Measurements from ENCODE around the gene SH3GL3.

SH3GL3 gene

DNA sequence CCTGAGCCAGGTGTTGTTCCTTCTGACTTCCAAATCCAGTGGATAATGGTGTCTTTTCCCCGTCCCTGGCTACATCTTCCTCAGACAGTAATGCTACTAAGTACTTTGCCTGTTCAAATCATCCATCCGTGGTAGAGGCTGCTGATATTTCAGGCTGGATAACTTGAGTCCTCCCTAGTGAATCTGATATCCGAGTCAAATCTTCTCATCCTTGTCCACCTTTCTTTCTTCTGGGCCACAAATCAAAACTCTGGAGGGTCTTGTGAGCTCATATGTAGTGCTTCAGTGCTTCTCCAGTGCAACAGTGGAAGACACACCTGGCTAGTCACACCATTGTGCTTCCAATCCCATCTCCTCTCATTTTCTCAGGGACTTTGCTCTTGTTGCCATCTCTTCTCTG, 11.2 kb downstream of the SH3GL3 start:
- H3K4me3 ChIP-seq (ENCODE audit: low read length): no peak overlapping the region
- no peaks in the 10 kb centered on the region for H3K9me3 ChIP-seq (ENCODE audit: control insufficient read depth, insufficient read depth, low read length)
- H3K27ac ChIP-seq (ENCODE audit: low read length): no peak overlapping the region
- H3K4me1 ChIP-seq (ENCODE audit: control insufficient read depth, insufficient read depth, low read length): no peaks in the 10 kb centered on the region
- H3K27me3 ChIP-seq (ENCODE audit: control insufficient read depth, insufficient read depth, low read length): no peaks in the 10 kb centered on the region
- no CpG with 5 or more reads among the region's 3 CpGs for WGBS (ENCODE audit: insufficient coverage, insufficient read length)
- H3K36me3 ChIP-seq (ENCODE audit: control insufficient read depth, insufficient read depth, low read length): no peaks in the 10 kb centered on the region
- no peak for DNase-seq (ENCODE audit: low read depth, low spot score)

DNA sequence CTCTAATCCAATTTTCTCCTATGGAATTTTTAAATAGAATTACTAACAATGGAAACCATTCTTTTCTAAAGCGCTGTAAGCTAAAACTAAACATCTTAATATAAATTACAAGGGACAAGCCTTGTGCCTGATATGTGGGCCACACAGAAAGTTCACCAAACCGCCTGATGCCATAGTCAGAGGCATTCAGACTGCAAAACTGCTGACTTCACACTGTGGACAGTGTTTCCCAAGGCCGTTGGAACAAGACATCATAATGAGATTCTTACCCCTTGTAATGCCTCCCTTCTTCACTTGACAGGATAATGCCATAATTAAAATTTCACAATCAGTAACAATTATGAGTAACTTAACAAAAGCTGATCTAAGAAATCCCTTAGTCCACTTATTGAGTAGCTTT, 14.9 kb downstream of the SH3GL3 start:
- no CpG with 5 or more reads among the region's 3 CpGs for WGBS (ENCODE audit: insufficient coverage, insufficient read length)
- H3K4me3 ChIP-seq (ENCODE audit: low read length): no peak overlapping the region
- no peaks in the 10 kb centered on the region for H3K27me3 ChIP-seq (ENCODE audit: control insufficient read depth, insufficient read depth, low read length)
- no peaks in the 10 kb centered on the region for H3K9me3 ChIP-seq (ENCODE audit: control insufficient read depth, insufficient read depth, low read length)
- H3K36me3 ChIP-seq (ENCODE audit: control insufficient read depth, insufficient read depth, low read length): no peaks in the 10 kb centered on the region
- DNase-seq (ENCODE audit: low read depth, low spot score): no peak
- H3K27ac ChIP-seq (ENCODE audit: low read length): no peak overlapping the region
- H3K4me1 ChIP-seq (ENCODE audit: control insufficient read depth, insufficient read depth, low read length): no peaks in the 10 kb centered on the region

DNA sequence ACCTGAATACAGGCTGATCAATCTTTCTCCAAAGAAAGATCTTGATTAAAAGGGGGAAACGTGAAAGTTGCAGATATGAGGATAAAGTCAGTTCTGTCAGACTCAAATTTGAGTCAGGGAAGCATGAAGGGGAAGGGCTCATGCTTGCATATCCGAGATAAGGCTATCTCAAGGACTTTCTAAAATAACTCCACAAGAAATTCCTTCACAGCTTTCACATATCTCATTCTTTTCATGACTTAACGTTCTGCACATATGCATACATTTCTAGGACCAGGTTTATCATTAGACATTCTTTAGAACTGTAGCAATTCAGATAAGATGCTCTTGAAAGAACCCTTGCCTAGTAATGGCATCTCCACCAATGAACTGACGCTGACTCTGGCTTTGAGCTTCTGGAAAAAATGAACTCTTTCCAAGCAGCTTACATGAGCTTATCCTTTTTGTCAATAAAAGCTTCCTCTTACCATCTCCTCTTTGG, 15.9 kb downstream of the SH3GL3 start:
- Histone ChIP-seq H3K9me3 (ENCODE audit: control insufficient read depth, insufficient read depth, low read length) (no peaks in the 10 kb centered on the region), H3K4me1 (ENCODE audit: control insufficient read depth, insufficient read depth, low read length) (no peaks in the 10 kb centered on the region), H3K4me3 (ENCODE audit: low read length) (no peak overlapping the region), H3K36me3 (ENCODE audit: control insufficient read depth, insufficient read depth, low read length) (no peaks in the 10 kb centered on the region), H3K27me3 (ENCODE audit: control insufficient read depth, insufficient read depth, low read length) (no peaks in the 10 kb centered on the region), H3K27ac (ENCODE audit: low read length) (no peak overlapping the region)
- no peak for DNase-seq (ENCODE audit: low read depth, low spot score)
- WGBS (ENCODE audit: insufficient coverage, insufficient read length): no CpG with 5 or more reads among the region's 4 CpGs

DNA sequence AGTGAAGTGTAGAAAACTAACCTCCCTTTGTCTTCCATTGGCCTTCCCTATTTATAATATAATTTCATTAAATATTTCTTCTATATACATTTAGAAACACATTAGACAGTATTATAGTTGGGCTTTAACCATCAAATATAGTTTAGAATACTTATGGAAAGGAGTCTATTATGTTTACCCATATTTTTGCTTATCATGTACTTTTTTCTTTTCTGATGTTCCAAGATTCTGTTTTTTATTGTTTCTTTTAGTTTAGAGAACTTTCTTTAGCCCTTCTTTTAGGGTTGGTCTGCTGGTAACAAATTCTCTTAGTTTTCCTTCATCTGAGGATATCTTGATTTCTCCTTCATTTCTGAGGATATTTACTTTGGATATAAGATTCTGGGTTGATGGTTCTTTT, 23.7 kb downstream of the SH3GL3 start:
- Histone ChIP-seq H3K9me3 (ENCODE audit: control insufficient read depth, insufficient read depth, low read length) (no peaks in the 10 kb centered on the region), H3K36me3 (ENCODE audit: control insufficient read depth, insufficient read depth, low read length) (no peaks in the 10 kb centered on the region), H3K4me1 (ENCODE audit: control insufficient read depth, insufficient read depth, low read length) (no peaks in the 10 kb centered on the region), H3K27me3 (ENCODE audit: control insufficient read depth, insufficient read depth, low read length) (no peaks in the 10 kb centered on the region), H3K27ac (ENCODE audit: low read length) (no peak overlapping the region), H3K4me3 (ENCODE audit: low read length) (no peak overlapping the region)
- no peak for DNase-seq (ENCODE audit: low read depth, low spot score)

DNA sequence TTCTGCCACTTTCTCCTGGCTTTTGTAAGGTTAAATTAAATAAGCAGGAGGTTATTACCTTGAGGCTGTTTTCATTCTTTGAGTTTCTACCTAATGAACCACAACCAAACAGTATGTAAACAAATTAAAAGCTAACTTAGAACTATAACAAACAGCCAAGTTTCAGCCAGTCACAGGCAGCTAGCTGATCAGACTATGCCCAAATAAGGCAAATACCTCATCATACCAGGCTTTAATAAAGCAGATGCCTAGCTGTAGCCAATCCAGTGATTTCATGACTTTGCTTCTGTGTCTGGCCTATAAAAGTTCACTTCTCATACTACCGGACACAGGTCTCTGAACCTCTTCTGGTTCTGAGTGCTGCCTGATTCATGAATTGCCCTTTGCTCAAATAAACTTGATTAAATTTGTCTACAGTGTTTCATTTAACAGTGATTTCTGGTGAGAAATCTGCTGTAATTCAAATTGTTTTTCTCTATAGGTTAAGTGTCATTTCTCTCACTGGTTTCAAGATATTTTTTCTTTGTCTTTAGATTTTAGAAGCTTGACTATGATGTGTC, 24.2 kb downstream of the SH3GL3 start:
- H3K4me3 ChIP-seq (ENCODE audit: low read length): no peak overlapping the region
- no peaks in the 10 kb centered on the region for H3K4me1 ChIP-seq (ENCODE audit: control insufficient read depth, insufficient read depth, low read length)
- no peak overlapping the region for H3K27ac ChIP-seq (ENCODE audit: low read length)
- DNase-seq (ENCODE audit: low read depth, low spot score): no peak
- no CpG with 5 or more reads among the region's 1 CpG for WGBS (ENCODE audit: insufficient coverage, insufficient read length)
- no peaks in the 10 kb centered on the region for H3K9me3 ChIP-seq (ENCODE audit: control insufficient read depth, insufficient read depth, low read length)
- no peaks in the 10 kb centered on the region for H3K36me3 ChIP-seq (ENCODE audit: control insufficient read depth, insufficient read depth, low read length)
- H3K27me3 ChIP-seq (ENCODE audit: control insufficient read depth, insufficient read depth, low read length): no peaks in the 10 kb centered on the region

DNA sequence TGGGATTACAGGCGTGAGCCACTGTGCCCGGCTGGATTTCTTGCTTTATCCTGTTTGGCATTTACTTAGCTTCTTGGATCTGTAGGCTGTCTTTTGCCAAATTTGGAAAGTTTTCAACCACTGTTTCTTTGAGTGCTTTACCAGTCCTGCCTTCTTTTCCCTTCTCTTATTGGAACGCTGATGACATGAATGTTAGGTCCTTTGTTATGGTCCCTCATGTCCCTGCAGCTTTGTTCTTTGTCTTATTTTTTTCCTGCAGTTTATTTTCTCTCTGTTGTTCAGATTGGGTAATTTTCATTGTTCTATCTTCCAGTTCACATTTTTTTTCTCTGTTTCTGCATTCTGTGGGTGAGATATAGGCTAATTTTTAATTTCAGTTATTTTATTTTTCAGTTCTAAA, 25.0 kb downstream of the SH3GL3 start:
- H3K4me1 ChIP-seq (ENCODE audit: control insufficient read depth, insufficient read depth, low read length): peaks cover 5% of the 10 kb centered on the region; the same call in 1 of the 2 replicates
- H3K36me3 ChIP-seq (ENCODE audit: control insufficient read depth, insufficient read depth, low read length): no peaks in the 10 kb centered on the region
- no peaks in the 10 kb centered on the region for H3K27me3 ChIP-seq (ENCODE audit: control insufficient read depth, insufficient read depth, low read length)
- no peak overlapping the region for H3K4me3 ChIP-seq (ENCODE audit: low read length)
- no CpG with 5 or more reads among the region's 3 CpGs for WGBS (ENCODE audit: insufficient coverage, insufficient read length)
- H3K9me3 ChIP-seq (ENCODE audit: control insufficient read depth, insufficient read depth, low read length): no peaks in the 10 kb centered on the region
- H3K27ac ChIP-seq (ENCODE audit: low read length): no peak overlapping the region
- no peak for DNase-seq (ENCODE audit: low read depth, low spot score)

DNA sequence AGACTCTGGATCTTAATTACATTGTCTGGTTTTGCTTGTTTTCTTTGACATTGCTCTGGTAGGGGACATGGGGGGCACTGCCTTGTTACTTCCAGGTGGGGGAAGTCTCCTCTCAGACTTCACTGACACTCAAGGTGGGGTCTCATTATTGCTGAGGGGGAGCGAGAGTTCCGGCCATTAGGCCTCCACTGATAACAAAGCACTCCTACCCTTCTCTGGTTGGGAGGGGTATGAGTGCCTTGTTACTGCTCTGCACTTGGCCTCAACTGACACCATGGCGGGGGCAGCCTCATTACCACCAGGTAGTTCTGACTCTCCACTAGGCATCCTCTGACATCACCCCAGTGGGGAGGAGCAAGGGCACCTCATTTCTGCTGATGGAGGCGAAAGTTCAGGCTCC, 25.7 kb downstream of the SH3GL3 start:
- Histone ChIP-seq H3K36me3 (ENCODE audit: control insufficient read depth, insufficient read depth, low read length) (no peaks in the 10 kb centered on the region), H3K27me3 (ENCODE audit: control insufficient read depth, insufficient read depth, low read length) (no peaks in the 10 kb centered on the region), H3K4me3 (ENCODE audit: low read length) (no peak overlapping the region), H3K4me1 (ENCODE audit: control insufficient read depth, insufficient read depth, low read length) (peaks cover 5% of the 10 kb centered on the region; the same call in 1 of the 2 replicates), H3K9me3 (ENCODE audit: control insufficient read depth, insufficient read depth, low read length) (no peaks in the 10 kb centered on the region), H3K27ac (ENCODE audit: low read length) (no peak overlapping the region)
- DNase-seq (ENCODE audit: low read depth, low spot score): no peak
- WGBS (ENCODE audit: insufficient coverage, insufficient read length): no CpG with 5 or more reads among the region's 4 CpGs

DNA sequence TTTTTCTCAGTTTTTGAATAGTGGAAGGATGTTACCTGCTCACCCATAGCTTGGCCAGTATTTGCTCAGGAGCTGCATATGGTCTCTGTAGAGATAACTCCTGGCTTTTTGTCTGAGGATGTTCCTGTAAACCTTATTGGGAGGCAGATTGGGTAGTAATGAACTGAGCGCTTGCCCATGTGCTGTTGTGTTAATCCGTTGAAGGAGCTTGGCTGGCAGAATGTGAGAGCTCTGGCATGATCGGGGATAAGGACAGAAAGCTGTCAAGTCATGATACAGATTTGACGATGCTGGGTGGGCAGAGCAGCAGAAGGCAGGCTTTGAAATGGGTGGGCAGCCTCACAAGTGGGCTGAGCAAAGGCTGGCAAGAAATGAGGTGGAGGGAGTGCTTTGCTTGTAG, 27.4 kb downstream of the SH3GL3 start:
- H3K36me3 ChIP-seq (ENCODE audit: control insufficient read depth, insufficient read depth, low read length): no peaks in the 10 kb centered on the region
- H3K9me3 ChIP-seq (ENCODE audit: control insufficient read depth, insufficient read depth, low read length): no peaks in the 10 kb centered on the region
- DNase-seq (ENCODE audit: low read depth, low spot score): no peak
- no CpG with 5 or more reads among the region's 4 CpGs for WGBS (ENCODE audit: insufficient coverage, insufficient read length)
- no peaks in the 10 kb centered on the region for H3K27me3 ChIP-seq (ENCODE audit: control insufficient read depth, insufficient read depth, low read length)
- peaks cover 7% of the 10 kb centered on the region; the same call in 1 of the 2 replicates for H3K4me1 ChIP-seq (ENCODE audit: control insufficient read depth, insufficient read depth, low read length)
- no peak overlapping the region for H3K27ac ChIP-seq (ENCODE audit: low read length)
- H3K4me3 ChIP-seq (ENCODE audit: low read length): no peak overlapping the region

DNA sequence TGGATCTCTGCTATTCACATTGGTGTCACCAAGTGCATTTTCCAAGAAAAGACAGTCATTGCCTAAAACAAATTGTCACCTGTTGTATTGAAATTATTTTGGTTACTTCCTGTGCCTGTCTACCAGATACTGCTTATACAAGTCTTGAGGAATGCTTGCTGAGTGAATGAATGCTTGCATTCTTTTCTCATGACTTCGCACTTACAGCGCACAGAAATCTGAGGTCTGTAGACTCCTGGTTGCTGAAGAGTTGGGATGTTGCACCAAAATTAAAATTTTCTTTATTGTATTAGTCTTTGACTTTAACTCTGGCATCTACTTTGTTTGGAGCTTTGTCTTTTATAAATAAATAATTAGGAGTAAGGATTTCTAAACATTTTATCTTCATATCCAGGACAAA, 28.4 kb downstream of the SH3GL3 start:
- no peak overlapping the region for H3K27ac ChIP-seq (ENCODE audit: low read length)
- DNase-seq (ENCODE audit: low read depth, low spot score): no peak

DNA sequence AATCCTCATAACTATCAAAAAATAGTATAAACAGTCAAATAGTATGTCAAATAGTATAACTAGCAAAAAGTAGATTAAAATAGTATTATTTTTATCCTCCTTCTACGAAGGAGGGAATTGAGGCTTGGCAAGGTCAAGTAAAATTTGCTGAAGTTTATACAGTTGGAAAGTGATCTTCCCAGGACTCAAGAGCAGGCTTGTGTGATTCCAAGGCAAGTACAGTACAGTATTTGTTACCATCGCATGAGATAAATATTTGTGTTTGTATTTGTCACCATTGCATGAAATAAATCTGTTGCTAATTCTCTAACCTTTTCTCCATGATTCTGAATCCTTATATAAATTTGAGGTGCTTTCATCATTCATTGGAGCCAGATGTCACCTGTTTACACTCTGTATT, 28.9 kb downstream of the SH3GL3 start:
- no CpG with 5 or more reads among the region's 2 CpGs for WGBS (ENCODE audit: insufficient coverage, insufficient read length)
- Histone ChIP-seq H3K4me3 (ENCODE audit: low read length) (no peak overlapping the region), H3K36me3 (ENCODE audit: control insufficient read depth, insufficient read depth, low read length) (no peaks in the 10 kb centered on the region), H3K9me3 (ENCODE audit: control insufficient read depth, insufficient read depth, low read length) (no peaks in the 10 kb centered on the region), H3K27me3 (ENCODE audit: control insufficient read depth, insufficient read depth, low read length) (no peaks in the 10 kb centered on the region), H3K27ac (ENCODE audit: low read length) (no peak overlapping the region), H3K4me1 (ENCODE audit: control insufficient read depth, insufficient read depth, low read length) (peaks cover 7% of the 10 kb centered on the region; the same call in 1 of the 2 replicates)
- DNase-seq (ENCODE audit: low read depth, low spot score): no peak

More for the DNA sequence above, 28.4 kb downstream of the SH3GL3 start:
- WGBS (ENCODE audit: insufficient coverage, insufficient read length): no CpG with 5 or more reads among the region's 2 CpGs
- Histone ChIP-seq H3K27me3 (ENCODE audit: control insufficient read depth, insufficient read depth, low read length) (no peaks in the 10 kb centered on the region), H3K4me3 (ENCODE audit: low read length) (no peak overlapping the region), H3K9me3 (ENCODE audit: control insufficient read depth, insufficient read depth, low read length) (no peaks in the 10 kb centered on the region), H3K36me3 (ENCODE audit: control insufficient read depth, insufficient read depth, low read length) (no peaks in the 10 kb centered on the region), H3K4me1 (ENCODE audit: control insufficient read depth, insufficient read depth, low read length) (peaks cover 7% of the 10 kb centered on the region; the same call in 1 of the 2 replicates)

DNA sequence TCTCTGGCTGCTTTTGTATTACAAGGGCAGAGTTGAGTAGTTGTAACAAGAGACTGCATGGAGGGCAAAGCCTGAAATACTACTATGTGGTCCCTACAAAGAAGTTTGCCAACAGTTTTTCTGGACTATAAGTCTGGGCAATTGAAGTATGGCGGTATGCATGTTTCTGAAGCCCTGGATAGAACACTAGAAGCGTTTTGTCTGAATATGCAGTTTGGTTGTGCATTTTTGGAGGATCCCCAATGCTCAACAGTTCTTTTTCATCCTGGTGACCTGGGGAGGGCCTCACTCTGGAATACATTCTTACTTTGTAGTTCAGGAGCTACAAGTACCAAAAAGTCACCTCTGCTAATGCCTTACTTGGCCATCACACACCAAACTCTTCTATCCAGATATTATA, 29.6 kb downstream of the SH3GL3 start:
- Histone ChIP-seq H3K36me3 (ENCODE audit: control insufficient read depth, insufficient read depth, low read length) (no peaks in the 10 kb centered on the region), H3K9me3 (ENCODE audit: control insufficient read depth, insufficient read depth, low read length) (no peaks in the 10 kb centered on the region), H3K27me3 (ENCODE audit: control insufficient read depth, insufficient read depth, low read length) (no peaks in the 10 kb centered on the region), H3K27ac (ENCODE audit: low read length) (no peak overlapping the region), H3K4me3 (ENCODE audit: low read length) (no peak overlapping the region), H3K4me1 (ENCODE audit: control insufficient read depth, insufficient read depth, low read length) (peaks cover 7% of the 10 kb centered on the region; the same call in 1 of the 2 replicates)
- no CpG with 5 or more reads among the region's 2 CpGs for WGBS (ENCODE audit: insufficient coverage, insufficient read length)
- DNase-seq (ENCODE audit: low read depth, low spot score): no peak

Data from iPS DF 6.9 (cell line).